Fibroblast of villous mesenchyme (primary cell): Measurements from ENCODE around the gene NEFH. TPM values are rescaled to one million over a fixed set of nuclear protein-coding genes. Genes with fewer than 3 reads are reported as not detected.
"Not testable (repeated sequence)": the region's sequence is repeated elsewhere in the genome, so short reads cannot be mapped to it uniquely, and the experiment has no call there.

Experiments used
- DNase-seq: peaks from one replicate; pipeline ENCODE4 v3.0.0-alpha.2; 2010; ENCODE audit warnings: low read depth
- H3K4me3 ChIP-seq: 2 replicates; pipeline ENCODE4 v1.5.1; 2011; ENCODE audit warnings: low read depth, mild to moderate bottlenecking, low read length
- CTCF ChIP-seq: IDR thresholded peaks from 2 replicates; pipeline ENCODE4 v1.5.1; 2012; ENCODE audit warnings: low read depth, mild to moderate bottlenecking, low read length; ENCODE audit not compliant: insufficient read depth
- total RNA-seq: library from RNA; depleted of rRNA; stranded (reverse); fragments of >200 nt; gene quantifications from 2 replicates; pipeline ENCODE4 v1.2.3, GENCODE V29; 2012

NEFH gene
- total RNA-seq, result under 0.01 and 0.32 TPM in 2 replicates

DNA sequence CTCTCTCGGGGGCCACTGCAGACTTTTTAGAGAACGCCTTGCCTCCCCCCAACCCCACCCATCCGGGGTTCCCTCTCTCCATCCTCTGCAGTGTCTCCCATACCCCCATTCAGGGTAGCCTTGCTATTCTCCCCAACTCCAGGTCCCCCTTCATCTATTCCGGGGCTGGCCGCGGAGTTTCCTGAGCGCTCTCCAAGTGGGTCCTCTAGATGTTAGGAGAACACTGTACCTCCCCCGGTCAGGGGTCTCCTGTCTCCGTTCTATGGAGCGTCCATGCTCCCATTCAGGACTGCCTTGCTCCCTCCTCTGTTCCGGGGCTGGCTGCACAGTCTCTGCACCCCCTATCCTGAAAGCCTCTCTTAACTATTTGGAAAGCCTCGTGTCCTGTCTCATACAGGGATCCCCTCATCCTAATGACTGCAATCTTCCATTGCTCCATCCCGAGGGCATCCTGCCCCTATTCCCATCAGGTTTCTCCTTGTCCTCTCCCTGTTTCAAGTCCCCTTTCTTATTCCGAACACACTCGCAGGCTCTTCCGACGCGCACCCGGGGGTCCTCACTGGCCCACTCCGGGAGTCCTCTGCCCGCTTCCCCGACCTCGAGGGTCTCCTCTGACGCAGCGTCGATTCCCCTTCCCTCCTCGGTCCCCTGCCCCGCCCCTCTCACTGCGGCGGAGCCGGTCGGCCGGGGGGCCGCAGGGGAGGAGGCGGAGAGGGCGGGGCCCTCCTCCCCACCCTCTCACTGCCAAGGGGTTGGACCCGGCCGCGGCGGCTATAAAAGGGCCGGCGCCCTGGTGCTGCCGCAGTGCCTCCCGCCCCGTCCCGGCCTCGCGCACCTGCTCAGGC lies at the start of gene NEFH:
Gene NEFH, plus strand, starts transcription at position 802 of the 845 bp plus-strand sequence. CDS start 45 bp downstream, outside the sequence.
- TF ChIP-seq CTCF, result no peak
- H3K4me3 ChIP-seq, result peak within 1 kb of the TSS; percentile 29
- DNase-seq, result no peak

DNA sequence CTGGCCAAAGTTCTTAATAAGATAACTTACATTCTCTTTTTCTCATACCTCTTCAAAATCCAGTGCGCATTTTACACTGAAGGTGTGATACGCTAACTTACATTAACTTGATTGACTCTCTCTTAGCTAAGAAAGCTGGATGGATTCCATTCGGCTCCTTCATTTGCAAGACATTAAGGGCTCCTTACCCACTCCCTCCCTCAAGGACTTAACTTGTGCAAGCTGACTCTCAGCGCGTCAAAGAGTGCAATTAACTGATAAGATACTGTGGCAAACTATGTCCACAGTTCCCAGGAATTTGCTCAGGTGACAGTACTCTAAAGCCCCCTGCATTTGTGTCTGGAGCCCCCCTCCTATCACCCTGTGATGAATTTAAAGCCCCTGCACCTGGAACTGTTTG lies 48.0 kb upstream of the NEFH start:
- no peak for TF ChIP-seq CTCF
- H3K4me3 ChIP-seq, result no peak overlapping the region
- no peak for DNase-seq

DNA sequence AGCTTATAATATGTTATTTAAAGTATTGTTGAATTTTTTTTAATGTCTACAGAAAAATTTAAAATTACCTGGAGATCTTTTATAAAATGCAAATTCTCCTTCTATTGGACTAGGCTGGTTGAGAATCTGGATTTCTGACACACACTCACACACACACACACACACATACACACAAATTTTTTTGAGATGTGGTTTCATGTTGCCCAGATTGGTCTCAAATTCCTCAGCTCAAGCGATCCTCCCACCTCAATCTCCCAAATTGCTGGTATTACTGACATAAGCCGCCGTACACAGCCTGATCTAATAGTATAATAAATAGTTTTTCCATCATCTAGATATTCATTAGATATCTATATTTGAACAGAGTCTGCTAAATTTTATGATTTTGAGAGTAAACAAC lies 46.2 kb upstream of the NEFH start:
- TF ChIP-seq CTCF, result no peak
- no peak overlapping the region for H3K4me3 ChIP-seq
- no peak for DNase-seq

GRCh38 chr22:29434288-29434687 lies 45.7 kb upstream of the NEFH start:
- DNase-seq, result no peak
- no peak for TF ChIP-seq CTCF
- H3K4me3 ChIP-seq, result no peak overlapping the region

DNA sequence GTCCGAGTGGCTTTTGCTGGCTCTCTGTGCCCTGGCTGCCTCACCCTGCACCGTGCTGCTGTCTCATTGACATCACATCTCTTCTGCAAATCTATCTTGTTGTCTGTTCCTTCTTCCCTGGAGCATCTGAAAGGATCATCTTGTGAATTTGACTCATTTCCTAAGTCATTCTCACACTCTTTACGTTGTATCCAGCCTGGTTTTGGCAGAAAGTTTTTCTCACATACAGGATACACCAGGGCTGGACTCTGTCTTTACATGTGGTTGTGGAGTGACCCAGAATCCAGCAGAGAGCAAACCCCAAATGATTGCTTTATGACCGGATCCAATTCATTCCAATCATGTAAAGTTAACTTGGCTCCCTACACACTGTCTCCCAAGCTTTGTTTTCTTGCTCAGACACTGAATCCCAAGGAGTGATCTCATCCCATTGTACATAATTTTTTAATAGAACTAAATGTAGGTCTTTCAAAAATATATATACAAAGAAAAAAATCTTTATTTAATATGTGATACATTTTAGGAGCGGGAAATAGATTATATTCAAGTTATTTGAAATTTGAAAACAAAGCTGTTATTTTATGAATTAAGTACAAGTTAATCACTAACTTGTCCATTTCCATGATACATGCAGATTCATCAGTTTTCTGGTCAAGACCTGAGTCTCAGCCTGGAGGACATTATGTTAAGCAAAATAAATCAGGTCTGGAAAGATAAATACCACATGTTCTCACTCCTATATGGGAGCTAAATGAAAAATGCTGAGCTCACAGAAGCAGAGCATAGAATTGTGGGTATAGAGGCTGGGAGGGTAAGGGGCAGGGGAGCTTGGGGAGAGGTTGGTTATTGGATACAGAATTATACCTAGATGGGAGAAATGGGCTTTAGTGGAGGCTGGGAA lies 44.5 kb upstream of the NEFH start:
- no peak for TF ChIP-seq CTCF
- H3K4me3 ChIP-seq, result no peak overlapping the region
- DNase-seq, result no peak

- not testable (repeated sequence) for H3K4me3 ChIP-seq, DNase-seq
These were observed 41.7 kb upstream of the NEFH start, which contains the start of gene RFPL1 for GRCh38 chr22:29438283-29438682. RFPL1 (plus strand) TSS chr22:29438583.

DNA sequence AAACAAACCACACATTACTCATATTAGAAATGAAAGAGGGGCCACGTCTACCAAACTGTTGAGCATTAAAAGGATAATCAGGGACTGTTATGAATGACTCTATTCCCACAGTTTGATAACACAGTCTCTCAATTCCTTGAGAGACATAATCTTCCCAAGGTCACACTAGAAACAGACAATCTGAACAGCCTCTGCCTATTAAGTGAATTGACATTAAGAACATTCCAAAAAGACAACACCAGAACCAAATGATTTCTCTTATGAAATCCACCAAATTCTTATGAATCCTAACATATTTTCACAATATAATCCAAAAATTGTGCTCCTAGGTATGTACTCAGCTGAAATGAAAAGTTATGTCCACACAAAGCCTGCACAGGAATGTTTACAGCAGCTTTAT lies 37.0 kb upstream of the NEFH start:
- no peak overlapping the region for H3K4me3 ChIP-seq
- no peak for TF ChIP-seq CTCF
- DNase-seq, result no peak
